NK-92 (cell line): ENCODE results near the gene CORO2A.
"Not testable (repeated sequence)": the region's sequence is repeated elsewhere in the genome, so short reads cannot be mapped to it uniquely, and the experiment has no call there.

ENCODE experiments used
- DNase-seq: peaks from one replicate; lab custom pipeline; 2025; ENCODE audit not compliant: unreplicated experiment; lab: John Stamatoyannopoulos, UW

Gene CORO2A

GRCh38 chr9:98144076-98144475 lies 48.4 kb downstream of the CORO2A start:
- DNase-seq = no peak

DNA sequence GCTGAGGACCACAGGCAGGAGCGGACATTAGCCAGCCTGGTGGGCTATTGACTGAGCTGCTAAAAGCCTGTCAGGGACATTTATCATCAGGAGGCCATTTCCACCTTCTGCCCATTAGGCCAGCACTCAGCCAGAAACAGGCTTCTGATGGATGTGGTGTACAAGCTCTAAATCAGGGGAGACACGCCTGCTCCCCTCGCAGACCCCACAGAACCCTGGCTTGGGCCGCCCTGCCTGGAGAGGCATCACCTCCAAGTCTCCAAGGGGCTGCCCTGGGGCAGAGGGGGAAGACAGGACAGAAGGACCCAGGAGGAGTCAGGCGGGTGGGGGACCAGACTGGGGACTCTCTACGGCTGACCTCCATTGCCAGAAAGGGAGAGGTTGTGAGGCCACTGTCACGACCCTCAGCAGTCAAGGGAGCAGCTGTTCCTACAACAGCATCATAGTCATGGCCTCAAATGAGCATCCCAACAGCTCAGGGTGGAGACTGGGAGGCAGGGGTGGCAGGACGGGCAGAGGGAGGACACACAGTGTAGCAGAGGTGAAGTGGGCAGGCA lies 49.4 kb downstream of the CORO2A start:
- no peak for DNase-seq

- no peak for DNase-seq
Observed at GRCh38 chr9:98142182-98142907, 50.1 kb downstream of the CORO2A start.

DNA sequence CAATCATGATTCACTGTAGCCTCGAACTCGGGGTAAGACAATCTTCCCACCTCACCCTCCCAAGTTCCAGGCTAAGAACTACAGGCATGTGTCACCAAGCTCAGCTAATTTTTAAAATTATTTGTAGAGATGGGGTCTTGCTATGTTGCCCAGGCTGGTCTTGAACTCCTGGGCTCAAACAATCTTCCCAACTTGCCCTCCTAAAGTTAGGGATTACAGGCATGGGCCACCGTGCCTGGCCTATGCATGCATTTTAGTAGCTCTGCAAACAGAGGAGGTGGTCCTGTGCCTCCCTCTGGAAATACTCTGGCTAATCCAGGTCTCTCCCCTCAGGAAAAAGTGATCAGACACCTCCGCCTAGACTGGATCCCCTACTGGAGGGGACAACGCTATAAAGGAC lies 51.9 kb downstream of the CORO2A start:
- no peak for DNase-seq

GRCh38 chr9:98136489-98136888 lies 55.9 kb downstream of the CORO2A start:
- DNase-seq = no peak

DNA sequence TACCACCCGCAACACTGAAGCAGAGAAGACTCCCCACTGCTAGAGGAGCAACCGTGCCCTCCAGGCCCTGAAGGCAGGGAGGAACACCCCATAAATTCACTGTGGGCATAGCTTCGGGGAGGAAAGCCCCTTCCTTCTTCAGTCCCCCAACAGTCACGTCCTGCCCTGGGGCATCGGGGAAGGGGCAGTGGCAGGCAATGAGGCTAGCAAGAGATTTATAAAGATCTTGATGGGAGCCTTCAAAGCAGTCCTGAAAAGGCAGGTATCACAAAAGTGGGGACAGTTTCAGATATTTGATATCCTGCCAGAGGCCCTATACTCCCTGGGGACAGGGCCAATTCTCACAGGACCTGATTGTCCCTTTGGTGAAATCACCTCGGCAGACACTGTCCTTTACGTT lies 56.5 kb downstream of the CORO2A start:
- DNase-seq = no peak

- no peak for DNase-seq
Observed at GRCh38 chr9:98135558-98135934, 56.9 kb downstream of the CORO2A start.

DNA sequence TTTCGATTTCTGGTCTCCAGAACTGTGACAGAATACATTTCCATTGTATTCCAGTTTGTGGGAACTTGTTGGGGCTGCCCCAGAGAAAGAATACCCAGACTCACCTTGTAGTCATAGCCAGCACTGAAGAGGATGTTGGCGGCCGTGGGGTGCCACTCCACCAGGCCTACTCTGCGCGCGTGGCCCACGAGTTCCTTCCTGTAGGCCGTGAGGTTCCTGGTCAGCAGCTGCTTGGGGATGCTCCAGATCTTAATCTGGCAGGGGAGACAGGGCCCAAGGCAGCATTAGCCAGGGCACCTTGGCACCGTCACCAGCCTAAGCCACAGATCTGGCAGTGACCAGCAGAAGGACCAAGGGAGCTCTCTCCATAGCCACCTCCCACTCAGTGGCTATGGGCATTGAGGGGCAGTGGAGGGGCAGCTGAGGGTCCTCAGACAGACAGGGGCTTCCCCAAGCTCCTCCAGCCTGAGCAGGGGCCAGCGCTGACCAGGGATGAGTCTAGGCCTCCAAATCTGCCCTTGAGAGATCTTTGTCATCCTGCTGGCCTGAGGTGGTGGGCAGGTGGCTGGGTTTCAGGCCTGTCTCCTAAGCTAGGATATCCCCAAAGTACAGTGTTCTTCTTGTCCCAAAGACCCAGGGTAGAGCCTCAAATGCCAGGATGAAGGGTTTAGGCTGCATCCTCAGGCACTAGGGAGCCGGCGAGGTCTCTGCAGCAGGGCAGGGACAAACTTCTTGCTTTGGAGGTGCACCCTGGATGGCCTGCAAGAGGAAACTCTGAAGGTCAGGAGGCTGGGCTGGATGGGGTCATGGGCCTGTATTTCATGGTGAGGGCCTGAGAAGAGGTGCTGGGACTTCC lies 57.5 kb downstream of the CORO2A start:
- DNase-seq = no peak

- no peak for DNase-seq
Observed at GRCh38 chr9:98132806-98133631, 59.4 kb downstream of the CORO2A start.

- no peak for DNase-seq
Observed at GRCh38 chr9:98132158-98132557, 60.3 kb downstream of the CORO2A start.

GRCh38 chr9:98130576-98131228 lies 61.7 kb downstream of the CORO2A start:
- DNase-seq = no peak

DNA sequence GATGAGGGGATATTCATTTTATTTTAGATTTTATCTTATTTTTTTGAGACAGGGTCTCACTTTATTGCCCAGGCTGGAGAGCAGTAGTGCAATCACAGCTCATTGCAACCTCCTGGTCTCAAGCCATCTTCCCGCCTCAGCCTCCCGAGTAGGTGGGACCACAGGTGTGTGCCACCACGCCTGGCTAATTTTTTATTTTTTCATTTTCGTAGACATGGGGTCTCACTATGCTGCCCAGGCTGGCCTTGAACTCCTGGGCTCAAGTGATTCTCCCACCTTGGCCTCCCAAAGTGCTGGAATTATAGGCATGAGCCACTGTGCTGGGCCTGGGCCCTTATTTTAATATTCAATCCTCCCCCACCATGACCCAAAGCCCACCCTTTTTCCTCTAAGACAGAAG lies 62.4 kb downstream of the CORO2A start:
- not testable (repeated sequence) for DNase-seq

DNA sequence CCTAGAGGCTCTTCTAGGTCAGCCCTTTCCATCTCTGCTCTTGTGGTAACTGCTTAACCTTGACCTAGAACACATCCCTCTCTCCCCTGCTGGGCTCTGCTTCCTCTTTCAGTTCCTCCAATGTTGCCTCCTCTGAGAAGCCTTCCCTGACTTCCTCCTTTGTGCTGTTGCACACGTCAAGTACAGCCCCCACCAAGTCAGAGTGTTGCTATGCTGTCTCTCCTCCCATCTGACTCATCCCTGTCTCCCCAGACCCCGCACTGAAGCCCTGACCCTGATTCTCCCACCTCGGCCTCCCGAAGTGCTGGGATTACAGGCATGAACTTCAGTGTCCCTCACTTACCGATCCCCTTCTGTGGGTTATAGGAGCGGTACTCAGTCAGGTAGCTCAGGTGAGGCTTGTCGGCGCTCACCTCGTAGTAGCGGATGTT lies 63.0 kb downstream of the CORO2A start:
- DNase-seq = no peak

- no peak for DNase-seq
Observed at GRCh38 chr9:98128316-98128715, 64.1 kb downstream of the CORO2A start.

- no peak for DNase-seq
Observed at GRCh38 chr9:98127226-98127625, 65.2 kb downstream of the CORO2A start.

DNA sequence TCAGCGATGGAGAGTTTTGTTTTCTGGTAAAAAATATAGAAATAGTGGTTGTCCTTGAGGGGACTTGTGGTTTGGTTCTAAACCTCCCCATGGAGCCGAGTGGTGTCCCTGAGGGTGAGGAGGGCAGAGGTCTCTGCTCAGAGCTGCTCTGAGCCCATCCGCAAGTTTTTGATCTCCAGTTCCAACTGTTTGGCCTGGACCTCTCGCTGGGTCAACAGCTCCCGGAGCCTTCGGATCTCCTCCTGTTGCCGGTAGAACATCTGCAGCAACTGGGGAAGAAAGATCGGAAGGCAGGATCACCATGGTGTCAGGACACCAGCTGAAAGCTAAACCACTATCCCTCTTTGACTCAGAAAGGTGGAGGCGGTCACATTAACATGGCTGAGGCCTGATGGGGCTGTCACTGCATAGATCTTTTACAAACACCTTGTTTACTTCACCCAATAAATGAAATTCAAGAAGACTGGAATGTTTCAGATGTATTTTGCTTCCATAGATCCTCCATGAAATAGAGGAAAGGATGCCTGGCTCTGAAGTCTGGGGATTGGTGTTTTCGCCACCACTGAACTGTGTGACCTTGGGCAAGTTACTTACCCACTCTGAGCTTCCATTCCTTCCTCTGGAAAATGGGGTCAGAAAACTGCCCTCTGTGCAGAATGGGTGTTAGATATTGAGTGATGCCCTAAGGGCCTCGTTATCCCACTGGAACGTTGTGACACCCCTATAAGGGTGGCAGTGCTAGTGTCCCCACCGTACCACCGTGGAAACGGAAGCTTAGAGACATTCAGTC lies 67.6 kb downstream of the CORO2A start:
- no peak for DNase-seq

DNA sequence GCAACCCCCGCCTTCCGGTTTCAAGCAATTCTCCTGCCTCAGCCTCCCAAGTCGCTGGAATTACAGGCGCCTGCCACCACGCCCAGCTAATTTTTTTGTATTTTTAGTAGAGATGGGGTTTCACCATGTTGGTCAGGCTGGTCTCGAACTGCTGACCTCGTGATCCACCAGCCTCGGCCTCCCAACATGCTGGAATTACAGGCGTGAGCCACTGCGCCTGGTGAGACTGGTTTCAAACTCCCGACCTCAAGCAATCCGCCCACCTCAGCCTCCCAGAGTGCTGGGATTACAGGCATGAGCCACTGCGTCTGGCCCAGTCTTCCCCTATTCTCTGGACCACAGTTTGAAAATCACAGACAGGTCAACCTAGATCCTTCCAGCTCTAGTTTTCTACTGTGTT lies 68.3 kb downstream of the CORO2A start:
- DNase-seq = not testable (repeated sequence)

DNA sequence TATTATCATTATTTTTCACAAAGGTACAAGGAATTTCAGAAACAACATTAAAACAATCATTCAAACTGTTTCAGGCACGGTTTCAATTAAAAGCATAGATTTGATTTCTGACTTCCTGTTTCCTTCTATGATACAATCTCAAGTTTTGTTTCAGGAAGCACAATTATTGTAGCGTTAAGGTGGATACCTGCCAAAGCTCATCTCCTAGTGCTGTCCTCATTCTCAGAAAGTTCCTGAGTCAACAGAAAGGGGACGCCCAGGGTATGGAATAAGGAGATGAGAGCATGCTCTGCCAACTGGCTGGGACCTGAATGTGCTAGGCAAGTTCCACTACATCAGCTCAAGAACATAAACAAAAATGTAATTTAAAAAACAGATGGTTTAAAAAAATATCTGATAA lies 71.4 kb downstream of the CORO2A start:
- no peak for DNase-seq

DNA sequence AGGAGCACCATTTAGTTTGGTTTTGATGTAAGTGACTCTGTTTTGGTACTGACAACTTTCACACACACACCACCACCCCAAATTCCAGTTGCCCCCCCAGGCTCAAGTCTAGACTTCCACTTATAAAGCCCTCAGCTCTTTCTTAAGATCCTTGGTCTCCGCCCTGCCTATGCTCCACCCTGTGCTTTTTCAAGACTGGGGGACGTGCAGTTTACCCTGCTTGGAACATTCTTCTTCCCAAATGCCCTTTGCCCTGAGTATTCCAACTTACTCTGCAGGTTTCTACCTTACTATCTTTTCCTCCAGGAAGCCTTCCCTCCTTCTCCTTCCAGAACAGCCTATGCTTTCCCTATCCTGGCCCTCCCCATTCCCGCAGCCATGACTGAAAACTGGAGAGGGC lies 72.0 kb downstream of the CORO2A start:
- DNase-seq = no peak
